ENCODE results near the gene CEP44.
"Not testable (repeated sequence)": the region's sequence is repeated elsewhere in the genome, so short reads cannot be mapped to it uniquely, and the experiment has no call there.

Gene CEP44

GRCh38 chr4:174316546-174316945 lies 32.8 kb downstream of the CEP44 start:
- in situ Hi-C loops (cut with HindIII; ENCODE audit: low pct_ligation_motif_present, low pct_unique_long_range_greater_than_20kb, low sequenced_read_pairs): no loop called here
- DNase-seq: no peak

GRCh38 chr4:174316954-174317353 lies 33.2 kb downstream of the CEP44 start:
- in situ Hi-C loops (cut with HindIII; ENCODE audit: low pct_ligation_motif_present, low pct_unique_long_range_greater_than_20kb, low sequenced_read_pairs): no loop called here

GRCh38 chr4:174317531-174317930 lies 33.8 kb downstream of the CEP44 start:
- DNase-seq: no peak
- in situ Hi-C loops (cut with HindIII; ENCODE audit: low pct_ligation_motif_present, low pct_unique_long_range_greater_than_20kb, low sequenced_read_pairs): no loop called here

More at GRCh38 chr4:174316954-174317353, 33.2 kb downstream of the CEP44 start:
- no peak for DNase-seq

GRCh38 chr4:174318829-174319764 lies 35.4 kb downstream of the CEP44 start:
- in situ Hi-C loops (cut with HindIII; ENCODE audit: low pct_ligation_motif_present, low pct_unique_long_range_greater_than_20kb, low sequenced_read_pairs): no loop called here

GRCh38 chr4:174320494-174321199 lies 36.9 kb downstream of the CEP44 start:
- in situ Hi-C loops (cut with HindIII; ENCODE audit: low pct_ligation_motif_present, low pct_unique_long_range_greater_than_20kb, low sequenced_read_pairs): no loop called here
- DNase-seq: no peak

More at GRCh38 chr4:174318829-174319764, 35.4 kb downstream of the CEP44 start:
- DNase-seq: peak; percentile 38

GRCh38 chr4:174324236-174324635 lies 40.5 kb downstream of the CEP44 start:
- in situ Hi-C loops (cut with HindIII; ENCODE audit: low pct_ligation_motif_present, low pct_unique_long_range_greater_than_20kb, low sequenced_read_pairs): no loop called here

GRCh38 chr4:174324725-174325124 lies 41.0 kb downstream of the CEP44 start:
- DNase-seq: no peak
- in situ Hi-C loops (cut with HindIII; ENCODE audit: low pct_ligation_motif_present, low pct_unique_long_range_greater_than_20kb, low sequenced_read_pairs): no loop called here

More at GRCh38 chr4:174324236-174324635, 40.5 kb downstream of the CEP44 start:
- DNase-seq: no peak

- in situ Hi-C loops (cut with HindIII; ENCODE audit: low pct_ligation_motif_present, low pct_unique_long_range_greater_than_20kb, low sequenced_read_pairs): no loop called here
- DNase-seq: no peak
These were observed 49.2 kb downstream of the CEP44 start for GRCh38 chr4:174332741-174333493.

- in situ Hi-C loops (cut with HindIII; ENCODE audit: low pct_ligation_motif_present, low pct_unique_long_range_greater_than_20kb, low sequenced_read_pairs): no loop called here
- no peak for DNase-seq
These were observed 50.9 kb downstream of the CEP44 start for GRCh38 chr4:174334628-174335027.

- in situ Hi-C loops (cut with HindIII; ENCODE audit: low pct_ligation_motif_present, low pct_unique_long_range_greater_than_20kb, low sequenced_read_pairs): no loop called here
- no peak for DNase-seq
These were observed 57.0 kb downstream of the CEP44 start for GRCh38 chr4:174340714-174341113.

- no peak for DNase-seq
- in situ Hi-C loops (cut with HindIII; ENCODE audit: low pct_ligation_motif_present, low pct_unique_long_range_greater_than_20kb, low sequenced_read_pairs): no loop called here
These were observed 65.4 kb downstream of the CEP44 start for GRCh38 chr4:174349156-174349555.

- in situ Hi-C loops (cut with HindIII; ENCODE audit: low pct_ligation_motif_present, low pct_unique_long_range_greater_than_20kb, low sequenced_read_pairs): no loop called here
- no peak for DNase-seq
These were observed 68.5 kb downstream of the CEP44 start for GRCh38 chr4:174352061-174352819.

- in situ Hi-C loops (cut with HindIII; ENCODE audit: low pct_ligation_motif_present, low pct_unique_long_range_greater_than_20kb, low sequenced_read_pairs): no loop called here
These were observed 73.6 kb downstream of the CEP44 start for GRCh38 chr4:174357321-174357720.

GRCh38 chr4:174358410-174358809 lies 74.7 kb downstream of the CEP44 start:
- in situ Hi-C loops (cut with HindIII; ENCODE audit: low pct_ligation_motif_present, low pct_unique_long_range_greater_than_20kb, low sequenced_read_pairs): no loop called here

More at GRCh38 chr4:174357321-174357720, 73.6 kb downstream of the CEP44 start:
- no peak for DNase-seq

GRCh38 chr4:174358829-174359228 lies 75.1 kb downstream of the CEP44 start:
- in situ Hi-C loops (cut with HindIII; ENCODE audit: low pct_ligation_motif_present, low pct_unique_long_range_greater_than_20kb, low sequenced_read_pairs): no loop called here
- peak; percentile 35 for DNase-seq

More at GRCh38 chr4:174358410-174358809, 74.7 kb downstream of the CEP44 start:
- no peak for DNase-seq

GRCh38 chr4:174362340-174362739 lies 78.6 kb downstream of the CEP44 start:
- DNase-seq: no peak
- in situ Hi-C loops (cut with HindIII; ENCODE audit: low pct_ligation_motif_present, low pct_unique_long_range_greater_than_20kb, low sequenced_read_pairs): no loop called here

GRCh38 chr4:174363782-174364181 lies 80.1 kb downstream of the CEP44 start:
- in situ Hi-C loops (cut with HindIII; ENCODE audit: low pct_ligation_motif_present, low pct_unique_long_range_greater_than_20kb, low sequenced_read_pairs); DNase-seq: not testable (repeated sequence)

- in situ Hi-C loops (cut with HindIII; ENCODE audit: low pct_ligation_motif_present, low pct_unique_long_range_greater_than_20kb, low sequenced_read_pairs): no loop called here
- peak; percentile 50 for DNase-seq
These were observed 81.4 kb downstream of the CEP44 start for GRCh38 chr4:174365018-174365587.
